ENCODE measurements around the gene ANXA2. TPM values are rescaled to one million over a fixed set of nuclear protein-coding genes. Genes with fewer than 3 reads are reported as not detected.

The ANXA2 gene
- total RNA-seq (100 to 1,000 TPM in 4 of 5 donors, 10 to 100 TPM in 1; 59.4 to 223 (median 159) TPM), total RNA-seq (84.1 to 452 (median 135) reads per million in 29 experiments)
- total RNA-seq (2013) = 196 TPM

DNA sequence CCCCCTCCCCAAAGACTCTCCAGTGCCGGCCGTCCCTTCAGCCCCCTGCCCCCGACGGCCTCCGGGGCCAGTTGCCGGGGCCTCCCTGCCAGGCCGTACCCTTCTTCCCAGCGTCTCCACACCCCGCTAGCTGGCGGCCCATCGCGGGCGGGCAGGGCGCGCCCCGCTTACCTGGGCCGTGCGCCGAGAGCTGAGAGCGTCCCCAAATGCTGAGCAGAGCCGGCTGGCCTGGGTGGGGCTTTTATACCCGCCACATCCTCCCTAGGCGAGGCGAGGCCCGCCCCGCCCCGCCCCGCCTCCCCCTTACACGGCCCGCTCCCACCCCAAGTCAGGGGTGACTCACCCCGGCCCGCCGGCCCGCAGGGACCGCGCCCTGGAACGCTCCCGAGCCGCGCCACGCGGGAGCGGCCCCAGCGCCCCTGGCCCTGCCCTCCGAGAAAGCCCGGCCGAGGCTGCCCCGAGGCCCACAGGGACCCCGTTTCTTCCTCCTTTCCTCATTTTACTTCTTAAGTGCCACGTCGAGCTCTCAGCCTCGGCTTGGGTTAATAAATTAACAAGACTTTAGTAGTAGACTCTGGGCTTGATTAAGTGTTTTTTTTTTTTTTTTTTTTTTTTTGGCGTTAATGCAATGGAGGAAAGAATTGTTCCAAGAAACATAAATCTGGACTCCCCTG is at the start of gene ANXA2:
Gene ANXA2 (minus strand): TSS at position 215 of the 674 bp plus-strand sequence. CDS start 11,911 bp downstream, outside the sequence.
- peaks cover 0 to 4% of the 10 kb centered on the region in 2 donors for H3K27me3 Mint-ChIP-seq
- ChIA-PET POLR2A (interaction anchor here in 1 of 2 donors (0.6 kb wide), 1 partner anchor 517 kb away, joined by 5 read pairs; no protein-coding TSS in a partner anchor), CTCF (interaction anchor here (0.6 to 0.8 kb wide), 6 partner anchors 11 to 707 kb away, joined by 3 to 9 read pairs (median 3); no protein-coding TSS in a partner anchor)
- H3K36me3 ChIP-seq (ENCODE audit: control insufficient read depth in 2 of 2, extremely low read depth in 1 of 2, insufficient read depth in 1 of 2, low read length in 1 of 2) = peaks cover 0 to 2% of the 10 kb centered on the region in 2 donors
- H3K27ac Mint-ChIP-seq = peak within 1 kb of the TSS; percentile 91 to 96
- peak within 1 kb of the TSS; percentile 84 to 96 (median 85) for H3K4me3 Mint-ChIP-seq
- H3K27ac ChIP-seq (ENCODE audit: low read length) = peak within 1 kb of the TSS; percentile 69
- DNase-seq (peak; percentile 61 to 87 (median 76)), ATAC-seq (replicated peaks in 1 of 4) (peak; percentile 81 to 88 (median 83))
- peaks cover 21% of the 10 kb centered on the region for H3K36me3 Mint-ChIP-seq
- no peaks in the 10 kb centered on the region for H3K27me3 ChIP-seq (replicated peaks in 1 of 2; ENCODE audit: control insufficient read depth in 2 of 2, extremely low read depth in 1 of 2, insufficient read depth in 2 of 2, low read length in 1 of 2)
- 0% methylated on average over 21 of the region's 53 CpGs for WGBS (ENCODE audit: insufficient coverage)
- peaks cover 8 to 48% of the 10 kb centered on the region in 2 experiments for H3K4me1 ChIP-seq (ENCODE audit: control insufficient read depth in 1 of 2, extremely low read depth in 1 of 2, insufficient read depth in 2 of 2, low read length in 2 of 2)
- no peaks in the 10 kb centered on the region for H3K9me3 Mint-ChIP-seq
- H3K4me1 Mint-ChIP-seq = peaks cover 41 to 53% (median 43%) of the 10 kb centered on the region in 3 donors
- peak within 1 kb of the TSS; percentile 59 to 68 for H3K4me3 ChIP-seq (ENCODE audit: control insufficient read depth in 1 of 2, extremely low read depth in 1 of 2, low read length in 1 of 2)
- no peaks in the 10 kb centered on the region for H3K9me3 ChIP-seq

GRCh38 chr15:60444289-60444912 is 46.6 kb upstream of the ANXA2 start:
- WGBS (ENCODE audit: insufficient coverage) = 83% methylated on average over 2 of the region's 6 CpGs
- ChIA-PET CTCF (interaction anchor here in 1 of 2 donors (0.9 to 2.7 kb wide), 4 partner anchors 14 to 85 kb away, joined by 3 to 13 read pairs (median 4); no protein-coding TSS in a partner anchor), POLR2A (interaction anchor here in 1 of 2 donors (0.6 kb wide), 1 partner anchor 165 kb away, joined by 3 read pairs; no protein-coding TSS in a partner anchor)
- Mint-ChIP-seq H3K27me3 (no peaks in the 10 kb centered on the region), H3K36me3 (peaks cover 42% of the 10 kb centered on the region), H3K4me1 (peaks cover 4 to 7% (median 4%) of the 10 kb centered on the region in 3 donors), H3K27ac (peak overlapping the region in 1 of 2 donors; percentile 6), H3K4me3 (no peak overlapping the region), H3K9me3 (no peaks in the 10 kb centered on the region)
- no peaks in the 10 kb centered on the region for H3K9me3 ChIP-seq
- no peaks in the 10 kb centered on the region for H3K4me1 ChIP-seq (ENCODE audit: control insufficient read depth in 1 of 2, extremely low read depth in 1 of 2, insufficient read depth in 2 of 2, low read length in 2 of 2)
- ATAC-seq (replicated peaks in 1 of 4) (no peak), DNase-seq (peak in 1 of 35 experiments; percentile 14)
- H3K36me3 ChIP-seq (ENCODE audit: control insufficient read depth in 2 of 2, extremely low read depth in 1 of 2, insufficient read depth in 1 of 2, low read length in 1 of 2) = peaks cover 2 to 33% of the 10 kb centered on the region in 2 donors
- H3K27me3 ChIP-seq (replicated peaks in 1 of 2; ENCODE audit: control insufficient read depth in 2 of 2, extremely low read depth in 1 of 2, insufficient read depth in 2 of 2, low read length in 1 of 2) = no peaks in the 10 kb centered on the region
- H3K4me3 ChIP-seq (ENCODE audit: control insufficient read depth in 1 of 2, extremely low read depth in 1 of 2, low read length in 1 of 2) = no peak overlapping the region
- no peak overlapping the region for H3K27ac ChIP-seq (ENCODE audit: low read length)

DNA sequence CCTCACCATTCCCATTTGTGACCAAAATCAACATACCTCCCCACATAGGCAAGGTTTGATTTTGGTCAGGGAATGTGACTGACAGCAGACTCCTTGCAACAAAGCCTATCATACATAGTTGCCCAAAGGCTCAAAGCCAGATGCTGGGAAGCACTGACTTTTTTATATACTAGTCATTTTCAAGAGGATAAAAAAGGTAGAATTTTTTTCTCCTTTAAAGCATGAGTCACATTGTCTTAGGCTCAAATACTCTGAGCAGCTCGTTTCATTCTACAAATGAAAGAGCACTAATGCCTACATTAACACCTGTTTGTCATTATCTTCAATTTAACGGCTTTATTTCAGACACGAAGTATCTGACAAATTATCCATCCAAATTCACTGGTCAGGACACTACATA is 45.0 kb upstream of the ANXA2 start:
- 100% methylated on average over 2 of the region's 3 CpGs for WGBS (ENCODE audit: insufficient coverage)
- POLR2A ChIA-PET = no interaction called here
- peaks cover 4 to 7% (median 4%) of the 10 kb centered on the region in 3 donors for H3K4me1 Mint-ChIP-seq
- no peaks in the 10 kb centered on the region for H3K9me3 ChIP-seq
- no peaks in the 10 kb centered on the region for H3K27me3 Mint-ChIP-seq
- no peaks in the 10 kb centered on the region for H3K27me3 ChIP-seq (replicated peaks in 1 of 2; ENCODE audit: control insufficient read depth in 2 of 2, extremely low read depth in 1 of 2, insufficient read depth in 2 of 2, low read length in 1 of 2)
- no peak overlapping the region for H3K27ac Mint-ChIP-seq
- no peak overlapping the region for H3K27ac ChIP-seq (ENCODE audit: low read length)
- ATAC-seq (replicated peaks in 1 of 4) (no peak), DNase-seq (no peak)
- no peak overlapping the region for H3K4me3 ChIP-seq (ENCODE audit: control insufficient read depth in 1 of 2, extremely low read depth in 1 of 2, low read length in 1 of 2)
- CTCF ChIA-PET = interaction anchor here (1.0 to 2.7 kb wide), 4 partner anchors 13 to 116 kb away, joined by 3 to 13 read pairs (median 4); no protein-coding TSS in a partner anchor
- H3K36me3 Mint-ChIP-seq = peaks cover 28% of the 10 kb centered on the region
- peaks cover 2 to 22% of the 10 kb centered on the region in 2 donors for H3K36me3 ChIP-seq (ENCODE audit: control insufficient read depth in 2 of 2, extremely low read depth in 1 of 2, insufficient read depth in 1 of 2, low read length in 1 of 2)
- no peaks in the 10 kb centered on the region for H3K9me3 Mint-ChIP-seq
- no peaks in the 10 kb centered on the region for H3K4me1 ChIP-seq (ENCODE audit: control insufficient read depth in 1 of 2, extremely low read depth in 1 of 2, insufficient read depth in 2 of 2, low read length in 2 of 2)
- H3K4me3 Mint-ChIP-seq = no peak overlapping the region

DNA sequence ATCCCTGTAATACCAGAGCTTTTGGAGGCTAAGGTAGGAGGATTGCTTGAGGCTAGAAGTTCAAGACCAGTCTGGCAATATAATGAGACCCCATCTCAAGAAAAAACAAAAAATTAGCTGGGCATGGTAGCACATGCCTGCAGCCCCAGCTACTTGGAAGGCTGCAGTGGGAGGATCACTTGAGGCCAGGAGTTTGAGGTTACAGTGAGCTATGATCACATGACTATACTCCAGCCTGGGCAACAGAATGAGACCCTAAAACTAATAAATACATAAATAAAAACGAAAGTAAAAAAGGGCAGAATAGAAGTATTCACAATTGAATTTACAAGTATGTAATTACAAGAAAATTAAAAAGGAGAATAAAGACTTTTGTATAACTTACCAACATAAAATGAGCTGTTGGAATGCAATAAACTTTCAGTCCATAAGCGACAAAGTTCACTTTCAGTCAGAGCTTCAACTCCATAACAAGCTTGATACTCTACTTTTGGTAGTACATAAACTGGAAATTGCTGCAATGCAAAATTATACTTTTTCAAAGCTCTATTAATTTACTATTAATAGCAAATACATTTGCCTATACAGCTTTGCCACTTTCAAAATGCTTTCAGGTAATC is 44.4 kb upstream of the ANXA2 start:
- H3K4me1 Mint-ChIP-seq = peaks cover 4 to 7% (median 4%) of the 10 kb centered on the region in 3 donors
- CTCF ChIA-PET = interaction anchor here (0.6 to 1.1 kb wide), 3 partner anchors 12 to 80 kb away, joined by 3 to 10 read pairs (median 4); no protein-coding TSS in a partner anchor

GRCh38 chr15:60441331-60441730 is 43.5 kb upstream of the ANXA2 start:
- H3K27ac Mint-ChIP-seq = no peak overlapping the region
- H3K9me3 ChIP-seq = no peaks in the 10 kb centered on the region
- peaks cover 2 to 21% of the 10 kb centered on the region in 2 donors for H3K36me3 ChIP-seq (ENCODE audit: control insufficient read depth in 2 of 2, extremely low read depth in 1 of 2, insufficient read depth in 1 of 2, low read length in 1 of 2)
- H3K27me3 ChIP-seq (replicated peaks in 1 of 2; ENCODE audit: control insufficient read depth in 2 of 2, extremely low read depth in 1 of 2, insufficient read depth in 2 of 2, low read length in 1 of 2) = no peaks in the 10 kb centered on the region
- no peaks in the 10 kb centered on the region for H3K4me1 ChIP-seq (ENCODE audit: control insufficient read depth in 1 of 2, extremely low read depth in 1 of 2, insufficient read depth in 2 of 2, low read length in 2 of 2)
- H3K4me3 ChIP-seq (ENCODE audit: control insufficient read depth in 1 of 2, extremely low read depth in 1 of 2, low read length in 1 of 2) = no peak overlapping the region
- H3K36me3 Mint-ChIP-seq = peaks cover 23% of the 10 kb centered on the region
- no peaks in the 10 kb centered on the region for H3K27me3 Mint-ChIP-seq
- no CpG with 5 or more reads among the region's 1 CpG for WGBS (ENCODE audit: insufficient coverage)
- DNase-seq (no peak), ATAC-seq (replicated peaks in 1 of 4) (no peak)
- no peak overlapping the region for H3K27ac ChIP-seq (ENCODE audit: low read length)
- ChIA-PET POLR2A (interaction anchor here in 1 of 2 donors (0.6 kb wide), 2 partner anchors 40 to 394 kb away, joined by 3 to 8 read pairs; no protein-coding TSS in a partner anchor), CTCF (interaction anchor here in 1 of 2 donors (0.7 kb wide), 1 partner anchor 17 kb away, joined by 3 read pairs; no protein-coding TSS in a partner anchor)
- peaks cover 4 to 7% (median 4%) of the 10 kb centered on the region in 3 donors for H3K4me1 Mint-ChIP-seq
- H3K9me3 Mint-ChIP-seq = no peaks in the 10 kb centered on the region
- no peak overlapping the region for H3K4me3 Mint-ChIP-seq

More for the DNA sequence above, 44.4 kb upstream of the ANXA2 start:
- Histone ChIP-seq H3K27ac (ENCODE audit: low read length) (no peak overlapping the region), H3K4me1 (ENCODE audit: control insufficient read depth in 1 of 2, extremely low read depth in 1 of 2, insufficient read depth in 2 of 2, low read length in 2 of 2) (no peaks in the 10 kb centered on the region), H3K9me3 (no peaks in the 10 kb centered on the region), H3K27me3 (replicated peaks in 1 of 2; ENCODE audit: control insufficient read depth in 2 of 2, extremely low read depth in 1 of 2, insufficient read depth in 2 of 2, low read length in 1 of 2) (no peaks in the 10 kb centered on the region), H3K4me3 (ENCODE audit: control insufficient read depth in 1 of 2, extremely low read depth in 1 of 2, low read length in 1 of 2) (no peak overlapping the region), H3K36me3 (ENCODE audit: control insufficient read depth in 2 of 2, extremely low read depth in 1 of 2, insufficient read depth in 1 of 2, low read length in 1 of 2) (peaks cover 2 to 21% of the 10 kb centered on the region in 2 donors)
- POLR2A ChIA-PET = interaction anchor here in 1 of 2 donors (0.7 kb wide), 1 partner anchor 15 kb away, joined by 3 read pairs; no protein-coding TSS in a partner anchor
- Mint-ChIP-seq H3K36me3 (peaks cover 25% of the 10 kb centered on the region), H3K4me3 (no peak overlapping the region), H3K27ac (no peak overlapping the region), H3K27me3 (no peaks in the 10 kb centered on the region), H3K9me3 (no peaks in the 10 kb centered on the region)
- no peak for DNase-seq
- no CpG with 5 or more reads among the region's 2 CpGs for WGBS (ENCODE audit: insufficient coverage)
- ATAC-seq (replicated peaks in 1 of 4) = no peak
